Activated T-helper 17 cell treated with anti-CD3 and anti-CD28 coated beads, Interleukin-2, amount 50 U/mL, for 72 hours (primary cell): Measurements from ENCODE around the gene SLFN13. TPM values are rescaled to one million over a fixed set of nuclear protein-coding genes. Genes with fewer than 3 reads are reported as not detected.
A peak's percentile ranks its signal among the peaks of the same experiment; 100 is the strongest.
"Not testable (repeated sequence)": the region's sequence is repeated elsewhere in the genome, so short reads cannot be mapped to it uniquely, and the experiment has no call there.

Experiments used
- ATAC-seq: fragments of 150-1000 bp; cut with Tn5 transposase; replicated peaks from 2 replicates; pipeline ENCODE4 v1.10.0; 2021; ENCODE audit warnings: mild to moderate bottlenecking, moderate library complexity
- H3K27ac Mint-ChIP-seq: one replicate; pipeline ENCODE4 v1.8.0; 2022; ENCODE audit warnings: mixed read lengths
- H3K27me3 Mint-ChIP-seq: one replicate; pipeline ENCODE4 v1.8.0; 2022; ENCODE audit warnings: mixed read lengths
- H3K36me3 Mint-ChIP-seq: one replicate; pipeline ENCODE4 v1.8.0; 2022; ENCODE audit warnings: low read depth, mild to moderate bottlenecking, mixed read lengths
- H3K4me1 Mint-ChIP-seq: one replicate; pipeline ENCODE4 v1.8.0; 2022; ENCODE audit warnings: mixed read lengths
- H3K4me3 Mint-ChIP-seq: one replicate; pipeline ENCODE4 v1.8.0; 2022; ENCODE audit warnings: mild to moderate bottlenecking, mixed read lengths
- H3K9me3 Mint-ChIP-seq: one replicate; pipeline ENCODE4 v1.8.0; 2022; ENCODE audit warnings: mixed read lengths
- total RNA-seq, 2 donors: library from RNA; stranded (reverse); gene quantifications; one replicate each; pipeline ENCODE4 v1.2.3, GENCODE V29; 2022

Gene SLFN13
- total RNA-seq, 2 donors from 2014 or later, result 38.2 to 58.6 TPM

DNA sequence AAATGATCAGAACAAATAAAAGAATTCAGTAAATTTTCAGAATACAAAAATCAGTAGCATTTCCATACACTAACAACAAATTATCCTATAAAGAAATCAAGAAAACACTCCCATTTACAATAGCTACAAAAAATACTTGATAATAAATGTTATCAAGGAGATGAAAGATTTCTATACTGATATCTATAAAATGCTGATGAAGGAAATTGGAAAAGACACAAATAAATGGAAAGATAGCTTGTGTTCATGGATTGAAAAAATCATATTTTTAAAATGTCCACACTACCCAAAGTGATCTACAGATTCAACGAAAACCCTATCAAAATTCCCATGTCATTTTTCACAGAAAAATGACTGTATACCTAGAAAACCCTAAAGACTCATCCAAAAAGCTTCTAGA, 34.3 kb downstream of the SLFN13 start:
- Mint-ChIP-seq H3K27ac (no peak overlapping the region), H3K27me3 (no peaks in the 10 kb centered on the region), H3K36me3 (peaks cover 45% of the 10 kb centered on the region), H3K9me3 (no peaks in the 10 kb centered on the region), H3K4me3 (no peak overlapping the region), H3K4me1 (peaks cover 4% of the 10 kb centered on the region)
- no peak for ATAC-seq

DNA sequence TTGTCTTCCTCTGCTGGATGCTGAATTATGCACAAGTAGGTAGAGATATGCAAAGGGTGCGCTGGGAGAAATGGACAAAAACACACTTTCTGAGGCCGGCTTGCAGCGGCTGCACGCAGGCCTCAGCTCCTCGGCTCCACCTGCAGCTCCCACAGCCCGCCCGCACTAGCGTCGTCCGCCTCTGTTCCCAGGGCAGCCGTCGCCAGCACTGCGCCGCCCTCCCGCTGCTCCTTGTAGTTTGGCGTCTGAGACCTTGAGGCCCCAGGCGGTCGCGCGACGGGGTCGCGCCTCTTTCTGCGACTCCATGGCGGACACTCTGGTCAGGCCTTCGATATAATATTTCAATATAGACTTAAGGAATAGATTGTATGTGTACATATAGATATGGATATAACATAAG, 41.0 kb downstream of the SLFN13 start:
- no peak for ATAC-seq
- H3K4me3 Mint-ChIP-seq, result no peak overlapping the region
- peaks cover 15% of the 10 kb centered on the region for H3K36me3 Mint-ChIP-seq

DNA sequence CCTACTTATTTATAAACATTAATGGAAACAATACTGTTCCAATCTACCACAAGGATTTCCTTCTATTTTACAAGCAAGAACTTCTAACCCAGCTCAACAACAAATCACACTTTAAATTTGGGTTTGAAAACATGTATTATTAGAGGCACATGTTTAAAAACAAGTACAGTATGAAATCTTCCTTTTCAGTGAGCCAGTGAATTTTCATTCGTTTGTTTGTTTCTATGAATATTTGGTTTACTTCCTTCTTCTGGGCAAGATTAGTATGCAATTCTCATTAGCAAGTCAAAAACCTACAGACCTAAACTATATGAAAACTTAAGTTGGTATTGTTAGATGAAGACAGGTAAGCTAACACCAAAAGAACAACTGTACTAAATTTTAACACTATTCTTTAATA, 42.0 kb downstream of the SLFN13 start:
- no peaks in the 10 kb centered on the region for H3K9me3 Mint-ChIP-seq
- H3K36me3 Mint-ChIP-seq, result peaks cover 14% of the 10 kb centered on the region
- H3K27ac Mint-ChIP-seq, result no peak overlapping the region
- H3K4me1 Mint-ChIP-seq, result no peaks in the 10 kb centered on the region
- ATAC-seq, result no peak
- no peaks in the 10 kb centered on the region for H3K27me3 Mint-ChIP-seq
- no peak overlapping the region for H3K4me3 Mint-ChIP-seq

More for the DNA sequence above, 41.0 kb downstream of the SLFN13 start:
- Mint-ChIP-seq H3K27ac (no peak overlapping the region), H3K27me3 (no peaks in the 10 kb centered on the region), H3K9me3 (no peaks in the 10 kb centered on the region), H3K4me1 (no peaks in the 10 kb centered on the region)

DNA sequence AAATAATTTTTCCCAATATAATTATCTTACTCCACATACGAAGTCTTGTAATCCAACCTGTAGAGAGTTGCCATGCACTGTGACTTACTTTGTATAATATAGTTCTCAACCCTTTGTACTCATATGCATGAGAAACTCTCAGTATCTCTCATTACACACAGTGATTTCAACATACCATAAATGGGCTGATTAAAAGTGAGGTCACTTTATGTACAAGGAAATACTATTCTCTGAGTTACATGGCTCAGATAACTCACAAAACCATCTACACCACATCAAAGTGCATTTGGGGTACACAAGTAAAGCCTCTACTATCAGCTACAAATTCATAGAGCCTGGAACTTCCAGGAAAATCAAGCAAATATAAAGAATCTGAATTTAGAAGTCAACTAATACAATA, 44.2 kb downstream of the SLFN13 start:
- no peak overlapping the region for H3K27ac Mint-ChIP-seq
- no peaks in the 10 kb centered on the region for H3K36me3 Mint-ChIP-seq

GRCh38 chr17:35393783-35394182, 54.8 kb downstream of the SLFN13 start:
- not testable (repeated sequence) for ATAC-seq, H3K27ac Mint-ChIP-seq, H3K9me3 Mint-ChIP-seq, H3K27me3 Mint-ChIP-seq, H3K36me3 Mint-ChIP-seq, H3K4me1 Mint-ChIP-seq, H3K4me3 Mint-ChIP-seq

More for the DNA sequence above, 44.2 kb downstream of the SLFN13 start:
- Mint-ChIP-seq H3K4me1 (no peaks in the 10 kb centered on the region), H3K9me3 (no peaks in the 10 kb centered on the region), H3K4me3 (no peak overlapping the region), H3K27me3 (no peaks in the 10 kb centered on the region)
- ATAC-seq, result peak; percentile 72

DNA sequence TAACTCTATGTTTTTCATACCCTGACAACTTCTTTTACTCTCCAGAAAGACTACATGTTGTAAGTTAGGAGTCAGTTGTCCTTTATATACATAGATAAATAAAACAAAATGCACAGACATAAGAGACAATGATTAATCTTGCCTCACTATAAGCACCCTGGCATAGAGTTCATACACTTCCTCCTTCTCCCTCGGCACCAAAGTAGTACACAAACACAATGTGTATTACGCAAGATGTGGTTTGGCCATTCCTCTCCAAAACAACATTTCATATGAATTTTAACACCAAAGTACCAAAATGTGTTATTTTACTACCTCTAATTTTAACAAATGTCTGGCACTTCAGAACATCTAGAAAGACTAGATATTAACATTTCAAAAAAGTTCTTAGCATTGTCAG, 57.9 kb downstream of the SLFN13 start:
- no peak for ATAC-seq
- H3K4me3 Mint-ChIP-seq, result no peak overlapping the region
- no peaks in the 10 kb centered on the region for H3K36me3 Mint-ChIP-seq
- H3K27ac Mint-ChIP-seq, result no peak overlapping the region
- H3K9me3 Mint-ChIP-seq, result no peaks in the 10 kb centered on the region
- H3K4me1 Mint-ChIP-seq, result peaks cover 4% of the 10 kb centered on the region
- no peaks in the 10 kb centered on the region for H3K27me3 Mint-ChIP-seq

DNA sequence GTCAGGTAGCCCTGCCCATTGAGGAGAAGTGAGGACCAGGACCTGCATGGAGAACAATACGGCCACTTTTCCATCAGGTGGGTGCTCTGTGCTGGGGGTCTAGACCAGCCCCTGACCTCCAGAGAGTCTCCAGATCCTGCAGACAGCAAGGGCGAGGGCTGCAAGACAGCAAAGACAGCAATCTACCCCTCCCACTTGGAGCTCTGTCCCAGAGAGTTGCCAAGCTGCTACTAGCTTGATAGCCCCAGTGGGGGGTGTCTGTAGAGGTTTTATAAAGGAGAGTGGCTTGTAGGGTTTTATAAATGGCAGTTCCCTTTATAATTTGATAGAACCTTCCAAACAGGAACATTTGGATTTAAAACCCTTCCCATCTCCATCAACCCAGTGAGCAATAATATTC, 58.4 kb downstream of the SLFN13 start:
- Mint-ChIP-seq H3K27ac (no peak overlapping the region), H3K27me3 (no peaks in the 10 kb centered on the region), H3K36me3 (no peaks in the 10 kb centered on the region), H3K4me3 (no peak overlapping the region), H3K9me3 (no peaks in the 10 kb centered on the region), H3K4me1 (peaks cover 4% of the 10 kb centered on the region)
- ATAC-seq, result no peak

- H3K27ac Mint-ChIP-seq, result no peak overlapping the region
- no peaks in the 10 kb centered on the region for H3K36me3 Mint-ChIP-seq
- no peaks in the 10 kb centered on the region for H3K4me1 Mint-ChIP-seq
Measured at GRCh38 chr17:35387496-35387895, 61.1 kb downstream of the SLFN13 start.

More at GRCh38 chr17:35387496-35387895, 61.1 kb downstream of the SLFN13 start:
- Mint-ChIP-seq H3K4me3 (no peak overlapping the region), H3K27me3 (no peaks in the 10 kb centered on the region), H3K9me3 (no peaks in the 10 kb centered on the region)
- no peak for ATAC-seq

Other genes starting within 250 kb of the SLFN13 start
- gene SLFN5, start 205.7 kb downstream of the SLFN13 start, total RNA-seq, result 10 to 100 TPM; 31.3 to 45.6 TPM
- 100 to 1,000 TPM in 1 of 2 donors, 10 to 100 TPM in 1; 77.5 to 112 TPM for gene SLFN11, start 75.1 kb downstream of the SLFN13 start, total RNA-seq
- 10 to 100 TPM; 10.4 to 13.5 TPM for gene SLFN12, start 16.3 kb downstream of the SLFN13 start, total RNA-seq
- 10 to 100 TPM; 56.1 to 72.2 TPM for gene SLFN12L, start 88.9 kb upstream of the SLFN13 start, total RNA-seq
- gene SLFN14, start 112.1 kb upstream of the SLFN13 start, total RNA-seq, result under 1 TPM in 1 of 2 donors, not detected in 1; 0.08 TPM
- 1 to 10 TPM; 1.9 to 2.6 TPM for gene PEX12, start 129.8 kb upstream of the SLFN13 start, total RNA-seq
- 100 to 1,000 TPM; 189 to 213 TPM for gene AP2B1, start 138.6 kb upstream of the SLFN13 start, total RNA-seq